MM.1S (cell line): ENCODE data around the gene ADH1C.
"Not testable (repeated sequence)": the region's sequence is repeated elsewhere in the genome, so short reads cannot be mapped to it uniquely, and the experiment has no call there.

ENCODE experiments used
- DNase-seq: peaks from one replicate; pipeline ENCODE4 v3.0.0-alpha.2; 2015
- H2AFZ ChIP-seq: fragments of 300-600 bp; sonication (generic); 2 replicates; pipeline ENCODE4 v1.6.0; 2016; ENCODE audit warnings: antibody characterized with exemption, low read length
- H3F3A ChIP-seq: fragments of 300-600 bp; sonication (generic); 2 replicates; pipeline ENCODE4 v1.6.1; 2016; ENCODE audit warnings: mild to moderate bottlenecking, antibody characterized with exemption, low read length, moderate library complexity, mixed read lengths; ENCODE audit not compliant: insufficient read depth
- H3K27ac ChIP-seq: fragments of 300-600 bp; sonication (generic); 2 replicates; pipeline ENCODE4 v1.5.1; 2016; ENCODE audit warnings: mild to moderate bottlenecking, low read length
- H3K27me3 ChIP-seq: fragments of 300-600 bp; sonication (generic); replicated peaks from 2 replicates; pipeline ENCODE4 v1.6.0; 2016; ENCODE audit warnings: low read length; ENCODE audit not compliant: insufficient read depth
- H3K36me3 ChIP-seq: fragments of 300-600 bp; sonication (generic); replicated peaks from 2 replicates; pipeline ENCODE4 v1.6.1; 2016; ENCODE audit warnings: mild to moderate bottlenecking, low read length, mixed read lengths; ENCODE audit not compliant: insufficient read depth
- H3K4me1 ChIP-seq: fragments of 300-600 bp; sonication (generic); 2 replicates; pipeline ENCODE4 v1.6.1; 2016; ENCODE audit warnings: low read length, mixed read lengths
- H3K4me2 ChIP-seq: fragments of 300-600 bp; sonication (generic); 2 replicates; pipeline ENCODE4 v1.6.0; 2016; ENCODE audit warnings: low read depth, low read length
- H3K4me3 ChIP-seq: fragments of 300-600 bp; sonication (generic); 2 replicates; pipeline ENCODE4 v1.5.1; 2016; ENCODE audit warnings: low read length, mixed read lengths
- H3K79me2 ChIP-seq: fragments of 300-600 bp; sonication (generic); 2 replicates; pipeline ENCODE4 v1.6.1; 2016; ENCODE audit warnings: mixed run types, low read length, mixed read lengths
- H3K9ac ChIP-seq: fragments of 300-600 bp; sonication (generic); 2 replicates; pipeline ENCODE4 v1.6.1; 2016; ENCODE audit warnings: low read length, mixed read lengths
- H3K9me2 ChIP-seq: fragments of 300-600 bp; sonication (generic); replicated peaks from 2 replicates; pipeline ENCODE4 v1.6.1; 2016; ENCODE audit warnings: mild to moderate bottlenecking, low read length, mixed read lengths; ENCODE audit not compliant: insufficient read depth
- H3K9me3 ChIP-seq: fragments of 300-600 bp; sonication (generic); replicated peaks from 2 replicates; pipeline ENCODE4 v1.6.1; 2016; ENCODE audit warnings: mild to moderate bottlenecking, low read length, mixed read lengths; ENCODE audit not compliant: insufficient read depth
- H4K20me1 ChIP-seq: fragments of 300-600 bp; sonication (generic); 2 replicates; pipeline ENCODE4 v1.6.1; 2016; ENCODE audit warnings: mild to moderate bottlenecking, low read length, moderate library complexity, mixed read lengths; ENCODE audit not compliant: insufficient read depth
- CTCF ChIP-seq: fragments of 300-600 bp; sonication (generic); IDR thresholded peaks from 2 replicates; pipeline ENCODE4 v1.5.1; 2016; ENCODE audit warnings: antibody characterized with exemption, low read length, mixed read lengths
- EZH2 ChIP-seq: fragments of 300-600 bp; sonication (generic); optimal IDR thresholded peaks from 2 replicates; pipeline ENCODE3; 2017; ENCODE audit warnings: low read depth, mild to moderate bottlenecking, antibody characterized with exemption, low read length, mixed read lengths
- EZH2phosphoT487 ChIP-seq: fragments of 300-600 bp; sonication (generic); IDR thresholded peaks from 2 replicates; pipeline ENCODE4 v1.6.1; 2018; ENCODE audit warnings: antibody characterized with exemption, low read length

The ADH1C gene

GRCh38 chr4:99356992-99357391 is 4.4 kb upstream of the ADH1C start:
- DNase-seq = no peak
- Histone ChIP-seq H3K9me2 (no peaks in the 10 kb centered on the region), H3K4me1 (no peaks in the 10 kb centered on the region), H3K9me3 (no peaks in the 10 kb centered on the region), H3K36me3 (no peaks in the 10 kb centered on the region), H3K4me2 (no peak overlapping the region), H3K9ac (no peak overlapping the region), H3K27me3 (no peaks in the 10 kb centered on the region), H4K20me1 (no peaks in the 10 kb centered on the region), H3K27ac (no peak overlapping the region), H3K79me2 (no peaks in the 10 kb centered on the region), H3K4me3 (no peak overlapping the region), H3F3A (no peaks in the 10 kb centered on the region), H2AFZ (no peak overlapping the region)
- TF ChIP-seq EZH2phosphoT487 (no peak), CTCF (no peak), EZH2 (no peak)

- H3F3A ChIP-seq, DNase-seq, H3K27me3 ChIP-seq, H3K36me3 ChIP-seq, H3K9ac ChIP-seq, H3K79me2 ChIP-seq, H2AFZ ChIP-seq, H4K20me1 ChIP-seq, H3K4me3 ChIP-seq, H3K27ac ChIP-seq, H3K9me2 ChIP-seq, H3K4me1 ChIP-seq, H3K4me2 ChIP-seq, H3K9me3 ChIP-seq: not testable (repeated sequence)
Measured at GRCh38 chr4:99356149-99356548, 3.6 kb upstream of the ADH1C start.

GRCh38 chr4:99351487-99351886 is 1.1 kb downstream of the ADH1C start:
- Histone ChIP-seq H3K9me3 (no peaks in the 10 kb centered on the region), H3K36me3 (no peaks in the 10 kb centered on the region), H3K4me2 (no peak overlapping the region), H2AFZ (no peak overlapping the region), H3K9ac (no peak overlapping the region), H3K4me1 (no peaks in the 10 kb centered on the region), H3K79me2 (no peaks in the 10 kb centered on the region), H3K9me2 (no peaks in the 10 kb centered on the region), H3K4me3 (no peak overlapping the region), H3K27ac (no peak overlapping the region), H4K20me1 (no peaks in the 10 kb centered on the region), H3K27me3 (no peaks in the 10 kb centered on the region), H3F3A (no peaks in the 10 kb centered on the region)
- DNase-seq = no peak
- no peak for TF ChIP-seq EZH2
- TF ChIP-seq EZH2phosphoT487 = no peak

GRCh38 chr4:99349338-99349737 is 3.2 kb downstream of the ADH1C start:
- TF ChIP-seq CTCF (no peak), EZH2phosphoT487 (no peak), EZH2 (no peak)
- Histone ChIP-seq H3K9me2 (no peaks in the 10 kb centered on the region), H4K20me1 (no peaks in the 10 kb centered on the region), H3K9me3 (no peaks in the 10 kb centered on the region), H3K4me3 (no peak overlapping the region), H3F3A (no peaks in the 10 kb centered on the region), H3K4me2 (no peak overlapping the region), H3K9ac (no peak overlapping the region), H3K27me3 (no peaks in the 10 kb centered on the region), H3K36me3 (no peaks in the 10 kb centered on the region), H3K27ac (no peak overlapping the region), H2AFZ (no peak overlapping the region), H3K79me2 (no peaks in the 10 kb centered on the region), H3K4me1 (no peaks in the 10 kb centered on the region)
- DNase-seq = no peak

GRCh38 chr4:99342624-99343023 is 9.9 kb downstream of the ADH1C start:
- not testable (repeated sequence) for H3K4me1 ChIP-seq, H3K4me2 ChIP-seq, H3K36me3 ChIP-seq, H3K9me2 ChIP-seq, H3K27ac ChIP-seq, H3F3A ChIP-seq, H3K4me3 ChIP-seq, H2AFZ ChIP-seq, H3K9ac ChIP-seq, H3K79me2 ChIP-seq, DNase-seq, H3K9me3 ChIP-seq, H4K20me1 ChIP-seq, H3K27me3 ChIP-seq
